ENCODE results near the gene TMEM9. TPM values are rescaled to one million over a fixed set of nuclear protein-coding genes. Genes with fewer than 3 reads are reported as not detected.

The TMEM9 gene
- total RNA-seq, 1 donor = 52.2 TPM

GRCh38 chr1:201139306-201139705, 15.0 kb downstream of the TMEM9 start:
- H3K4me3 ChIP-seq (ENCODE audit: low read depth, low read length) = no peak overlapping the region
- TF ChIP-seq CTCF (IDR thresholded peaks at IDR 0.05; ENCODE audit: insufficient read depth, low read depth, low read length) = no peak
- no peak for DNase-seq (ENCODE audit: low read depth)

GRCh38 chr1:201138311-201138840, 15.9 kb downstream of the TMEM9 start:
- TF ChIP-seq CTCF (IDR thresholded peaks at IDR 0.05; ENCODE audit: insufficient read depth, low read depth, low read length) = no peak
- DNase-seq (ENCODE audit: low read depth) = no peak
- no peak overlapping the region for H3K4me3 ChIP-seq (ENCODE audit: low read depth, low read length)

- no peak overlapping the region for H3K4me3 ChIP-seq (ENCODE audit: low read depth, low read length)
- TF ChIP-seq CTCF (IDR thresholded peaks at IDR 0.05; ENCODE audit: insufficient read depth, low read depth, low read length) = no peak
- DNase-seq (ENCODE audit: low read depth) = peak; percentile 85
These were observed 16.5 kb downstream of the TMEM9 start for GRCh38 chr1:201137579-201138310.

- DNase-seq (ENCODE audit: low read depth) = no peak
- no peak for TF ChIP-seq CTCF (IDR thresholded peaks at IDR 0.05; ENCODE audit: insufficient read depth, low read depth, low read length)
- no peak overlapping the region for H3K4me3 ChIP-seq (ENCODE audit: low read depth, low read length)
These were observed 17.3 kb downstream of the TMEM9 start for GRCh38 chr1:201137024-201137392.

GRCh38 chr1:201136355-201137023, 17.8 kb downstream of the TMEM9 start:
- no peak for TF ChIP-seq CTCF (IDR thresholded peaks at IDR 0.05; ENCODE audit: insufficient read depth, low read depth, low read length)
- no peak overlapping the region for H3K4me3 ChIP-seq (ENCODE audit: low read depth, low read length)
- no peak for DNase-seq (ENCODE audit: low read depth)

GRCh38 chr1:201134405-201134804, 19.9 kb downstream of the TMEM9 start:
- TF ChIP-seq CTCF (IDR thresholded peaks at IDR 0.05; ENCODE audit: insufficient read depth, low read depth, low read length) = no peak
- H3K4me3 ChIP-seq (ENCODE audit: low read depth, low read length) = no peak overlapping the region
- DNase-seq (ENCODE audit: low read depth) = no peak
